Dendritic cell treated with granulocyte-macrophage colony-stimulating factor and Interleukin-4, amounts not matched to agents 40 ng/mL and 50 ng/mL, for 4 days (primary cell): ENCODE data around the gene KCNG2.
"Not testable (repeated sequence)": the region's sequence is repeated elsewhere in the genome, so short reads cannot be mapped to it uniquely, and the experiment has no call there.

Experiments used
- H3K27ac Mint-ChIP-seq: one replicate; pipeline ENCODE4 v1.8.0; 2022; ENCODE audit warnings: mild to moderate bottlenecking, mixed read lengths
- H3K27me3 Mint-ChIP-seq: one replicate; pipeline ENCODE4 v1.8.0; 2022; ENCODE audit warnings: mild to moderate bottlenecking, mixed read lengths
- H3K36me3 Mint-ChIP-seq: one replicate; pipeline ENCODE4 v1.8.0; 2022; ENCODE audit warnings: low read depth, mixed read lengths
- H3K4me1 Mint-ChIP-seq: one replicate; pipeline ENCODE4 v1.8.0; 2022; ENCODE audit warnings: low read depth, mixed read lengths
- H3K4me3 Mint-ChIP-seq: one replicate; pipeline ENCODE4 v1.8.0; 2022; ENCODE audit warnings: mild to moderate bottlenecking, moderate library complexity, mixed read lengths
- H3K9me3 Mint-ChIP-seq: one replicate; pipeline ENCODE4 v1.8.0; 2022; ENCODE audit warnings: mixed read lengths
- intact Hi-C: fragments of 100-400 bp; cut with micrococcal nuclease; formaldehyde crosslinking; loops from one replicate; pipeline ENCODE4 v1.15.0; 2022

Gene KCNG2, protein sequence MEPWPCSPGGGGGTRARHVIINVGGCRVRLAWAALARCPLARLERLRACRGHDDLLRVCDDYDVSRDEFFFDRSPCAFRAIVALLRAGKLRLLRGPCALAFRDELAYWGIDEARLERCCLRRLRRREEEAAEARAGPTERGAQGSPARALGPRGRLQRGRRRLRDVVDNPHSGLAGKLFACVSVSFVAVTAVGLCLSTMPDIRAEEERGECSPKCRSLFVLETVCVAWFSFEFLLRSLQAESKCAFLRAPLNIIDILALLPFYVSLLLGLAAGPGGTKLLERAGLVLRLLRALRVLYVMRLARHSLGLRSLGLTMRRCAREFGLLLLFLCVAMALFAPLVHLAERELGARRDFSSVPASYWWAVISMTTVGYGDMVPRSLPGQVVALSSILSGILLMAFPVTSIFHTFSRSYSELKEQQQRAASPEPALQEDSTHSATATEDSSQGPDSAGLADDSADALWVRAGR

DNA sequence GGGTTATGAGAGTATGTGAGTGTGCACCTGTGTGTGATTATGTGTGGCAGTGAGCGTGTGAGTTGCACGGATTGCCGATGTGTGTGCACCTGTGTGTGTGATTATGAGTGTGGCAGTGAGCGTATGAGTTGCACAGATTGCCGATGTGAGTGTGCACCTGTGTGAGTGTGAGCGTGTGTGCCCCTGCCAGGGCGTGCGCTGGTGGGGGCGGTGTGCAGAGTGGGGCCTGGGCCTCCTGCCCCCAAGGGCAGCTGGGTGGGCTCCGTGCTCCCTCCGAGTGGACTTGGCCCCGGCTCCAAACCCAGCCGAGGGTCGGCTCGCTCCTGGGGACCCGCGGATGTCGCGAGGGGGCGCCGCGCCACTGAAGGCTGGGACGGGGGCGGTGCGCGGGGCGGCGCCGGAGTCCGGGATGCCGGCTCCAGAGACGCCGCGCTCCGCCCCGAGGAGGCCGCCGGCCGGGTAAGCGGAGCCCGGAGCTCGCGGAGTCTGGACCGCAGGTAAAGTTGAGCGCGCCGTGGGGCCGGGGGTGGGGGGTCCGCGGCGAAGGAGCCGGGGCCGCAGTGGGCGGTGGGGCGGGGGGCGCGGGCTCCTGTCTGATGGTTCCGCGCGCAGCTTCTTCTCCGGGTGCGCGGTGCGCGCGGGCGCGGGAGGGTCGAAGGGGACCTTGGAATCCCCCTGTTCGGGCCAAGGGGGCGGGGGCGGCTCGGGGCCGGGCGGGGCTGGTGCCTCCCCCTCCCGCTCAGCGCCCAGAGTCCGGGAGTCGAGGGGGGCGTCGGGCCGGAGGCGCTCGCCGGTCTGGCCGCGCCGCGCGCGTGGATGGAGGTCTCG lies at the start of gene KCNG2:
TSS of gene KCNG2 (plus strand) at position 421 of the 828 bp plus-strand sequence. CDS start 65,730 bp downstream, outside the sequence.
- Mint-ChIP-seq H3K36me3 (no peaks in the 10 kb centered on the region), H3K27ac (no peak within 1 kb of the TSS), H3K4me3 (peak within 1 kb of the TSS; percentile 58), H3K4me1 (peaks cover 50% of the 10 kb centered on the region), H3K9me3 (no peaks in the 10 kb centered on the region), H3K27me3 (peaks cover 62% of the 10 kb centered on the region)
- intact Hi-C loops = loop anchor here (10.0 kb wide), 2 partner anchors 157 to 187 kb away; partner anchors contain the start of genes SLC66A2 and TXNL4A

GRCh38 chr18:79748321-79749180 lies 49.2 kb upstream of the KCNG2 start:
- intact Hi-C loops = no loop called here

DNA sequence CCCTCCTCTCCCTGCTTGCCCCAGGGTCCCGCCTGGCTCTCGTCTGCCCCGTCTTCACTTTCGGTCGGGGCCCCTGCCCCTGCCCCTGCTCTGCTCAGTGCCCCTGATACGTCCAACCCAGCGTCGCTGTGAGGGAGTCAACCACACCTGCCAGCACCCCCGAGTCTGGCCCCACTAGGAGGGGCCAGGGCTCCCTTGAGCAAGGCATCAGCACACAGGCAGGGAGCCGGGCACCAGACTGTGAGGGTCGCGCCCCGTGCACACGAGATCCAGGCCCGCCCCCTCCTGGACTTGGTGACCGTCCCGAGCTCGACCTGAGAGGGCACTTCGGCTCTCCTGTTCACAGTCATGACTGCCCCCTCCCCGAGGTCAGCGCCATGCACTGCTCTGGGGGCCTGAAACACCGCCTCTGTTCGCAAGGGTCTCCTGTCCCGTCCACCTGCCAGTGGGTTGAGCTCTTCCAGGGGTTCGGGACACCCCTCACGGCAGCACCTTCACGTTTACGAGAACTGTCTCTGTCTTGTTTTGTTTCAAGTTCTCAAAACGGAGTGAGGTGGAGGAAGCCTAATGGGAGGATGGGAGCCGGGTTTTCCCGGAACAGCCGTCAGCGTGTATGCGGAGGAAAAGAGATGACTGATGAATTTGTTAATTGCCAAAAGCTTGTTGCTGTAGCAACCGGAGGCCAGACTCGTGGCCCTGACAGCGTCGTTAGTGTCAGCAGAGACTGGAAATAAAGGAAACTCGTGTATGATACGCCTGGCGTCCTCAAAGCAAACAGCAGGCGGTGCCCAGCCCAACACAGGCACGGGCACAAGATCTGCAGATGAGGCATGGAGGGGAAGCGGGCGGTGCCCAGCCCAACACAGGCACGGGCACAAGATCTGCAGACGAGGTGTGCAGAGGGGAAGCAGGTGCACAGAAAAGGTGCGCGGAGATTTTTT lies 48.2 kb upstream of the KCNG2 start:
- no peaks in the 10 kb centered on the region for H3K27me3 Mint-ChIP-seq
- peaks cover 79% of the 10 kb centered on the region for H3K36me3 Mint-ChIP-seq
- intact Hi-C loops = no loop called here
- H3K27ac Mint-ChIP-seq = no peak overlapping the region
- peaks cover 6% of the 10 kb centered on the region for H3K9me3 Mint-ChIP-seq
- H3K4me3 Mint-ChIP-seq = no peak overlapping the region
- no peaks in the 10 kb centered on the region for H3K4me1 Mint-ChIP-seq

More at GRCh38 chr18:79748321-79749180, 49.2 kb upstream of the KCNG2 start:
- Mint-ChIP-seq H3K4me3 (no peak overlapping the region), H3K4me1 (no peaks in the 10 kb centered on the region), H3K27me3 (no peaks in the 10 kb centered on the region), H3K27ac (no peak overlapping the region), H3K36me3 (peaks cover 79% of the 10 kb centered on the region), H3K9me3 (peaks cover 16% of the 10 kb centered on the region)

DNA sequence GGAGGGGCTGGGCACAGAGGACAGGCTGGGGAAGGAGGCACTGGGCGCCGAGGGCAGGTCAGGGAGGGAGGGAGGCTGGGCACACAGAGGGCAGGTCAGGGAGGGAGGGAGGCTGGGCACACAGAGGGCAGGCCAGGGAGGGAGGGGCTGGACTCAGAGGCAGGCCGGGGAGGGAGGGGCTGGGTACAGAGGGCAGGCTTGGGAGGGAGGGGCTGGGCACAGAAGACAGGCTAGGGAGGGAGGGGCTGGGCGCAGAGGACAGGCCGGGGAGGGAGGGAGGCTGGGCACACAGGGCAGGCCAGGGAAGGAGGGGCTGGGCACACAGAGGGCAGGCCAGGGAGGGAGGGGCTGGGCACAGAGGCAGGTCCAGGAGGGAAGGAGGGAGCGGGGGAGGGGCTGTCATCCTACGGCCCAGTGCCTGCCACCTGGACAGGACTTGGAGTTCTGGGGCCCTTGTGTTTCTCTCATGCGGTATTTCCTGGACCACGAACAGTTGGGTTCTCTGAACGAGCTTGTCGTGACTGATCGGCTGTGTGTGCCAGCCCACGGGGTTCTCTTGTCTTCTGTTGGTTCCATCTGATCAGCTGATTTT lies 46.7 kb upstream of the KCNG2 start:
- H3K27me3 Mint-ChIP-seq = no peaks in the 10 kb centered on the region
- H3K4me3 Mint-ChIP-seq = no peak overlapping the region
- no peak overlapping the region for H3K27ac Mint-ChIP-seq
- no peaks in the 10 kb centered on the region for H3K4me1 Mint-ChIP-seq
- peaks cover 9% of the 10 kb centered on the region for H3K9me3 Mint-ChIP-seq
- intact Hi-C loops = no loop called here
- peaks cover 86% of the 10 kb centered on the region for H3K36me3 Mint-ChIP-seq

DNA sequence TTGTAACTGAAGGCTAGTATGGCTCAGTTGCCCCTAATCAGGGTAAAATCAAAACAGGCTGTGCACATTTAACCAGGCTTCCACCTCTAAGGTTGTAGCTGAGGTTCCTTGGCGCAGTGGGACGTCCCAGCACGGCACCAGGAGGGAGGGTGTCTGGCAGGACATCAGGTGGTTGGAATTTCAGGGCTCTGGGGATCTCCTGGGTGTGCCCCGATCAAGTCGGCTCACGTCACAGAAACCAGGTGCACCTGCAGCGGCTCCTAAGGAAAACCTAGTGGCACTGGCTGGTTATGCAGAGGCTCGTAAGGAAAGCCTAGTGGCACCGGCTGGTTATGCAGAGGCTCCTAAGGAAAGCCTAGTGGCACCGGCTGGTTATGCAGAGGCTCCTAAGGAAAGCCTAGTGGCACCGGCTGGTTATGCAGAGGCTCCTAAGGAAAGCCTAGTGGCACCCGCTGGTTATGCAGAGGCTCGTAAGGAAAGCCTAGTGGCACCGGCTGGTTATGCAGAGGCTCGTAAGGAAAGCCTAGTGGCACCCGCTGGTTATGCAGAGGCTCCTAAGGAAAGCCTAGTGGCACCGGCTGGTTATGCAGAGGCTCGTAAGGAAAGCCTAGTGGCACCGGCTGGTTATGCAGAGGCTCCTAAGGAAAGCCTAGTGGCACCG lies 45.7 kb upstream of the KCNG2 start:
- peaks cover 80% of the 10 kb centered on the region for H3K36me3 Mint-ChIP-seq
- H3K4me3 Mint-ChIP-seq, intact Hi-C loops: not testable (repeated sequence)

DNA sequence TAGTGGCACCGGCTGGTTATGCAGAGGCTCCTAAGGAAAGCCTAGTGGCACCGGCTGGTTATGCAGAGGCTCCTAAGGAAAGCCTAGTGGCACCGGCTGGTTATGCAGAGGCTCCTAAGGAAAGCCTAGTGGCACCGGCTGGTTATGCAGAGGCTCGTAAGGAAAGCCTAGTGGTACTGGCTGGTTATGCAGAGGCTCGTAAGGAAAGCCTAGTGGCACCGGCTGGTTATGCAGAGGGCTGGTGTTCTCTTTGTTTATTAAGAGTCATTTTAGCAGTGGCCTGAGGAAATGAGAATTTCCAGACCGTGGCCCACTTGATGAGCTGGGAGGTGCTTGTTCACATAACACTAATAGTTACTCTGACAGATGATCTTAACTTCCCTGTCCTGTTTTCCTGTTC lies 44.8 kb upstream of the KCNG2 start:
- H3K4me3 Mint-ChIP-seq, intact Hi-C loops, H3K4me1 Mint-ChIP-seq, H3K27ac Mint-ChIP-seq, H3K27me3 Mint-ChIP-seq, H3K9me3 Mint-ChIP-seq: not testable (repeated sequence)
- peaks cover 71% of the 10 kb centered on the region for H3K36me3 Mint-ChIP-seq

More for the DNA sequence above, 45.7 kb upstream of the KCNG2 start:
- not testable (repeated sequence) for H3K27ac Mint-ChIP-seq, H3K9me3 Mint-ChIP-seq, H3K27me3 Mint-ChIP-seq, H3K4me1 Mint-ChIP-seq

DNA sequence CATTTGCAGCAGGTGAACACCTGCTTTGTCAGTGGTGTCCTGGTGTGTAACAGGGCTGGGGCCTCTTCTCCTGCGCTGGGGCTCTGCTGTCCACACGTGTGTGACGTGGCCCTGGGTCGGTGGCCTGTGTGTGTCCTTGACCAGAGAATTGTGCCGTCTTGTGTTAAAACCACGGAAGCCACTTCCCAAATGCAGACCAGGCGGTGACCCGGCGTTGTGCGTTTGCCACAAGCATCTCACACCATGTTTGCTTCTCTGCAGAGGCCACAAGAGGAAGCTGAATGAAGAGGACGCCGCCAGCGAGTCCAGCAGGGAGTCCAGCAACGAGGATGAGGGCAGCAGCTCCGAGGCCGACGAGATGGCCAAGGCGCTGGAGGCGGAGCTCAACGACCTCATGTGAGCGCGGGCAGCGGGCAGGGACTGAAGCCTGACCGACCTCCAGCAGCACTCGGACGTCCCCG lies 44.3 kb upstream of the KCNG2 start:
- Mint-ChIP-seq H3K4me1 (no peaks in the 10 kb centered on the region), H3K27me3 (no peaks in the 10 kb centered on the region), H3K4me3 (no peak overlapping the region), H3K36me3 (peaks cover 66% of the 10 kb centered on the region), H3K9me3 (peaks cover 9% of the 10 kb centered on the region), H3K27ac (no peak overlapping the region)
- intact Hi-C loops = no loop called here

DNA sequence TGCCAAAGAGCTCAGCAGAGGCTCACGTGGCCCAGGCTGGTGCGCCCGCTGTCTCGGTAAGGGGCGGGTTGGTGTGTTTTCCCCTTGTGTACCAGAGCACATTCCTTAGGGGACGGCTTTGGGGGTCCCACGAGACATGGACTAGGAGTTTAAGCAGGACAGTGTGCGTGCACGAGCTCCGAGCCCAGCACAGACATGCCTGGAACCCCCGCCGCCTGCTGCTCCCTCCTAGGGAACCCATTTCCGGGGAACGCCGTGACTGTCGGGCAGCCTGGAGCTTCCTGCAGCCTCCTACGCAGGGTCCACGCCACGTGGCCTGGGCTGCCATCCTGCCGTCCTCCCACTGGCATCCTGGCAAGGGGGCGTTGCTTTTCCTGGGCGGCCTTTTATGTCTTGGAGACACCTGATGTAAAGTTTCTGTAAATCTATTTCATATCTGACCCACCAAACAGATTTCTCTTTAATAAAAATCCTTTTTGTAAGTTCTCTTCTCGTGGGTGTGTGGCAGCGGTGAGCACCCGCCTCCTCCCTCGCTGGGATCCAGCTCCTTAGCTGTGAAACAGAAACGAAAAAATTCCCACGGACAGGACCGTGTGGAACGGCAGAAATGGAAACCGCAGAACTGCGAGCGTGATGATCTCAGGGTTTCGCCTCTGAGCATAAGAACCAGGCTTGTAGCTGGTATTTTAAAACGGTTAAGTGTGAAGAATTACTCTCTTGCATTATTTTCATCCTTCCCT lies 43.5 kb upstream of the KCNG2 start:
- H3K36me3 Mint-ChIP-seq = peaks cover 59% of the 10 kb centered on the region
- no peaks in the 10 kb centered on the region for H3K27me3 Mint-ChIP-seq
- intact Hi-C loops = no loop called here

GRCh38 chr18:79754831-79755351 lies 42.8 kb upstream of the KCNG2 start:
- intact Hi-C loops = no loop called here
- Mint-ChIP-seq H3K27ac (no peak overlapping the region), H3K36me3 (peaks cover 52% of the 10 kb centered on the region), H3K27me3 (no peaks in the 10 kb centered on the region), H3K9me3 (peaks cover 9% of the 10 kb centered on the region), H3K4me1 (no peaks in the 10 kb centered on the region), H3K4me3 (no peak overlapping the region)

More for the DNA sequence above, 43.5 kb upstream of the KCNG2 start:
- Mint-ChIP-seq H3K9me3 (peaks cover 9% of the 10 kb centered on the region), H3K4me1 (no peaks in the 10 kb centered on the region), H3K27ac (no peak overlapping the region), H3K4me3 (no peak overlapping the region)

DNA sequence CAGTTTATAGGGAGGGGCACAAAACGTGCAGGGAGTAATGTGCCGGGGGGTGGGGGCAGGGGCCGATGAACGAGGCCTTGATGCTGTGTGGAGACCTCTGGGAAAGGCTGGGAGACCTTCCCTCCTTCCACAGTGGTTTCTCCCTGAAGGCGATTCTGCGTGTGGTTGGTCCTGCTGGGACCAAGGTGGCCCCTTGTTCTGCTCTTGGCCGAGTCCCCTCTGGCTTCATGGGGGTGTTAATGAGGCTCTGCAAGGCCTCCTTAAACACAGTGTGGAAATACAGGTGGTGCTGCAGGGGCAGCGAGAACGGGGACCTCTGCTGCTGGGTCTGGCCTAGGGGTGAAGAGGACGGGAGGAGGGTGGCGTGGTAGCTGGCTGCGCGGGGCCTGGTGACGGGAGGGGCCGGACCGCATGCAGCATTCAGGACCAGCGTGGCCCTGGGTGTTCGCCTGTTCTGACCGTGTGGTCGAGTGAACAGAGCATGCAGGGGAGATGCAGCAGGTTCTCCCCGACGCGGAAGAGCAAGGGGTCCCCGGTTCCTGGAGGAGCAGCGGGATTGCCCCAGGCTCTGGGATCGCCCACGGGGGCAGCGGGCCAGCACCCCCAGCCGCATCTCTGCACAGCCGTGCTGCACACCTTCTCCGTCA lies 42.1 kb upstream of the KCNG2 start:
- peaks cover 9% of the 10 kb centered on the region for H3K9me3 Mint-ChIP-seq
- intact Hi-C loops = no loop called here
- no peak overlapping the region for H3K4me3 Mint-ChIP-seq
- H3K4me1 Mint-ChIP-seq = no peaks in the 10 kb centered on the region
- peaks cover 45% of the 10 kb centered on the region for H3K36me3 Mint-ChIP-seq
- H3K27me3 Mint-ChIP-seq = no peaks in the 10 kb centered on the region
- no peak overlapping the region for H3K27ac Mint-ChIP-seq

DNA sequence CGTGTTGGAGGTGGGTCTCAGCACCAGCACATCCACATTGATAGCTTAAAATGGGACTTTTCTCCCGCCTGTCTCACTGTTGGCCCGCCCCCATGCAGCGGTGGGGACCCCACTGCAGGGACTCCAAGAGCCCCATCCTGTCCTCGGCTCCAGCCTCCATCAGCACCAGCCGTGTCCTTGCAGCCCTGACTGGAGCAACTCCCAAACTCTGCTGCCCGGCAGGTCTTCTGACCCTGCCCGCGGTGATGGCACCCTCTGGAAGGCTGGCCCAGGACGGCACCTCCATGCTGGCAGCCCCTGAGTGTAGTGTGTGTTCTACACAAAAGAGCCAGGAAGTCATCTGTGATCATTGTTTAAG lies 41.6 kb upstream of the KCNG2 start:
- H3K36me3 Mint-ChIP-seq = peaks cover 45% of the 10 kb centered on the region
- H3K9me3 Mint-ChIP-seq = peaks cover 9% of the 10 kb centered on the region
- H3K4me3 Mint-ChIP-seq = no peak overlapping the region
- no peaks in the 10 kb centered on the region for H3K27me3 Mint-ChIP-seq
- no peaks in the 10 kb centered on the region for H3K4me1 Mint-ChIP-seq
- no peak overlapping the region for H3K27ac Mint-ChIP-seq
- intact Hi-C loops = no loop called here
